ENCODE results near the gene DSG2.
"Not testable (repeated sequence)": the region's sequence is repeated elsewhere in the genome, so short reads cannot be mapped to it uniquely, and the experiment has no call there.

Gene DSG2

GRCh38 chr18:31500051-31500688 is 2.2 kb downstream of the DSG2 start:
- no peak for DNase-seq (ENCODE audit: low read depth in 2 of 3, low spot score in 2 of 3)

GRCh38 chr18:31503011-31503410 is 5.0 kb downstream of the DSG2 start:
- no peak for DNase-seq (ENCODE audit: low read depth in 2 of 3, low spot score in 2 of 3)

GRCh38 chr18:31504455-31505147 is 6.6 kb downstream of the DSG2 start:
- DNase-seq (ENCODE audit: low read depth in 2 of 3, low spot score in 2 of 3): no peak

- DNase-seq (ENCODE audit: low read depth in 2 of 3, low spot score in 2 of 3): no peak
Observed at GRCh38 chr18:31505156-31505555, 7.2 kb downstream of the DSG2 start.

- DNase-seq (ENCODE audit: low read depth in 2 of 3, low spot score in 2 of 3): no peak
Observed at GRCh38 chr18:31506024-31506742, 8.2 kb downstream of the DSG2 start.

- not testable (repeated sequence) for DNase-seq (ENCODE audit: low read depth in 2 of 3, low spot score in 2 of 3)
Observed at GRCh38 chr18:31507124-31507523, 9.1 kb downstream of the DSG2 start.

GRCh38 chr18:31508781-31509180 is 10.8 kb downstream of the DSG2 start:
- no peak for DNase-seq (ENCODE audit: low read depth in 2 of 3, low spot score in 2 of 3)

- no peak for DNase-seq (ENCODE audit: low read depth in 2 of 3, low spot score in 2 of 3)
Observed at GRCh38 chr18:31509571-31509970, 11.6 kb downstream of the DSG2 start.

GRCh38 chr18:31510319-31510718 is 12.3 kb downstream of the DSG2 start:
- DNase-seq (ENCODE audit: low read depth in 2 of 3, low spot score in 2 of 3): no peak

GRCh38 chr18:31511098-31511497 is 13.1 kb downstream of the DSG2 start:
- DNase-seq (ENCODE audit: low read depth in 2 of 3, low spot score in 2 of 3): no peak

- DNase-seq (ENCODE audit: low read depth in 2 of 3, low spot score in 2 of 3): no peak
Observed at GRCh38 chr18:31512203-31512764, 14.3 kb downstream of the DSG2 start.

GRCh38 chr18:31513189-31513935 is 15.4 kb downstream of the DSG2 start:
- DNase-seq (ENCODE audit: low read depth in 2 of 3, low spot score in 2 of 3): no peak

GRCh38 chr18:31516437-31516836 is 18.5 kb downstream of the DSG2 start:
- no peak for DNase-seq (ENCODE audit: low read depth in 2 of 3, low spot score in 2 of 3)

GRCh38 chr18:31526374-31526773 is 28.4 kb downstream of the DSG2 start:
- no peak for DNase-seq (ENCODE audit: low read depth in 2 of 3, low spot score in 2 of 3)

GRCh38 chr18:31533236-31533635 is 35.3 kb downstream of the DSG2 start:
- no peak for DNase-seq (ENCODE audit: low read depth in 2 of 3, low spot score in 2 of 3)

GRCh38 chr18:31538837-31539236 is 40.9 kb downstream of the DSG2 start:
- no peak for DNase-seq (ENCODE audit: low read depth in 2 of 3, low spot score in 2 of 3)

GRCh38 chr18:31546476-31546875 is 48.5 kb downstream of the DSG2 start:
- DNase-seq (ENCODE audit: low read depth in 2 of 3, low spot score in 2 of 3): no peak

- DNase-seq (ENCODE audit: low read depth in 2 of 3, low spot score in 2 of 3): no peak
Observed at GRCh38 chr18:31548853-31549252, 50.9 kb downstream of the DSG2 start.

GRCh38 chr18:31549416-31549815 is 51.4 kb downstream of the DSG2 start:
- no peak for DNase-seq (ENCODE audit: low read depth in 2 of 3, low spot score in 2 of 3)

GRCh38 chr18:31551883-31552282 is 53.9 kb downstream of the DSG2 start:
- DNase-seq (ENCODE audit: low read depth in 2 of 3, low spot score in 2 of 3): no peak

GRCh38 chr18:31553800-31554199 is 55.8 kb downstream of the DSG2 start:
- no peak for DNase-seq (ENCODE audit: low read depth in 2 of 3, low spot score in 2 of 3)

Data from activated CD8-positive, alpha-beta memory T cell treated with anti-CD3 and anti-CD28 coated beads for 48 hours (primary cell).